ENCODE measurements around the gene AK4.
"Not testable (repeated sequence)": the region's sequence is repeated elsewhere in the genome, so short reads cannot be mapped to it uniquely, and the experiment has no call there.

AK4 gene

GRCh38 chr1:65163201-65163805 is 15.3 kb downstream of the AK4 start:
- DNase-seq = no peak
- TF ChIP-seq POLR2A (IDR thresholded peaks at IDR 0.05; ENCODE audit: low read length) (no peak), GATA1 (IDR thresholded peaks at IDR 0.05; ENCODE audit: low read depth, low read length) (no peak)

- DNase-seq = not testable (repeated sequence)
These were observed 16.1 kb downstream of the AK4 start for GRCh38 chr1:65164101-65164500.

- TF ChIP-seq GATA1 (IDR thresholded peaks at IDR 0.05; ENCODE audit: low read depth, low read length) (no peak), POLR2A (IDR thresholded peaks at IDR 0.05; ENCODE audit: low read length) (no peak)
These were observed 16.6 kb downstream of the AK4 start for GRCh38 chr1:65164633-65165032.

GRCh38 chr1:65165269-65165993 is 17.4 kb downstream of the AK4 start:
- no peak for TF ChIP-seq GATA1 (IDR thresholded peaks at IDR 0.05; ENCODE audit: low read depth, low read length)
- no peak for TF ChIP-seq POLR2A (IDR thresholded peaks at IDR 0.05; ENCODE audit: low read length)
- peak; percentile 12 to 55 for DNase-seq

More at GRCh38 chr1:65164633-65165032, 16.6 kb downstream of the AK4 start:
- DNase-seq = no peak

GRCh38 chr1:65166572-65167305 is 18.7 kb downstream of the AK4 start:
- no peak for DNase-seq
- TF ChIP-seq POLR2A (IDR thresholded peaks at IDR 0.05; ENCODE audit: low read length) (no peak), GATA1 (IDR thresholded peaks at IDR 0.05; ENCODE audit: low read depth, low read length) (no peak)

- no peak for DNase-seq
- no peak for TF ChIP-seq POLR2A (IDR thresholded peaks at IDR 0.05; ENCODE audit: low read length)
- TF ChIP-seq GATA1 (IDR thresholded peaks at IDR 0.05; ENCODE audit: low read depth, low read length) = no peak
These were observed 19.7 kb downstream of the AK4 start for GRCh38 chr1:65167586-65168242.

GRCh38 chr1:65168867-65169266 is 20.9 kb downstream of the AK4 start:
- TF ChIP-seq GATA1 (IDR thresholded peaks at IDR 0.05; ENCODE audit: low read depth, low read length) (no peak), POLR2A (IDR thresholded peaks at IDR 0.05; ENCODE audit: low read length) (no peak)
- DNase-seq = no peak

- no peak for DNase-seq
- TF ChIP-seq GATA1 (IDR thresholded peaks at IDR 0.05; ENCODE audit: low read depth, low read length) = no peak
- TF ChIP-seq POLR2A (IDR thresholded peaks at IDR 0.05; ENCODE audit: low read length) = no peak
These were observed 22.6 kb downstream of the AK4 start for GRCh38 chr1:65170511-65171142.

GRCh38 chr1:65172936-65173690 is 25.1 kb downstream of the AK4 start:
- TF ChIP-seq GATA1 (IDR thresholded peaks at IDR 0.05; ENCODE audit: low read depth, low read length) (no peak), POLR2A (IDR thresholded peaks at IDR 0.05; ENCODE audit: low read length) (no peak)
- no peak for DNase-seq

GRCh38 chr1:65174585-65174984 is 26.6 kb downstream of the AK4 start:
- no peak for DNase-seq
- TF ChIP-seq GATA1 (IDR thresholded peaks at IDR 0.05; ENCODE audit: low read depth, low read length) (no peak), POLR2A (IDR thresholded peaks at IDR 0.05; ENCODE audit: low read length) (no peak)

GRCh38 chr1:65175171-65176055 is 27.4 kb downstream of the AK4 start:
- DNase-seq = no peak
- no peak for TF ChIP-seq POLR2A (IDR thresholded peaks at IDR 0.05; ENCODE audit: low read length)
- no peak for TF ChIP-seq GATA1 (IDR thresholded peaks at IDR 0.05; ENCODE audit: low read depth, low read length)

GRCh38 chr1:65176056-65176450 is 28.1 kb downstream of the AK4 start:
- no peak for DNase-seq
- TF ChIP-seq POLR2A (IDR thresholded peaks at IDR 0.05; ENCODE audit: low read length) = no peak
- TF ChIP-seq GATA1 (IDR thresholded peaks at IDR 0.05; ENCODE audit: low read depth, low read length) = no peak
